Calu3 (cell line): ENCODE measurements around the gene CDHR5. TPM values are rescaled to one million over a fixed set of nuclear protein-coding genes. Genes with fewer than 3 reads are reported as not detected.

Source experiments
- BruUV-seq: library from RNA; stranded (reverse); fragments of 400-500 nt; replicated peaks from 2 replicates; lab custom pipeline; 2021; lab: Mats Ljungman, UMichigan
- CTCF ChIA-PET: fragments of 300-600 bp; sonication (Branson Sonifier 250); formaldehyde crosslinking; loops from one replicate; lab custom pipeline; 2022; ENCODE audit warnings: antibody characterized with exemption; lab: Charles Lee
- DNase-seq: peaks from one replicate; pipeline ENCODE4 v3.0.0; 2022
- H3K27ac Mint-ChIP-seq: one replicate; pipeline ENCODE4 v1.8.0; 2022; ENCODE audit warnings: mixed read lengths; ENCODE audit not compliant: unreplicated experiment
- H3K27me3 Mint-ChIP-seq: one replicate; pipeline ENCODE4 v1.8.0; 2022; ENCODE audit warnings: mixed read lengths; ENCODE audit not compliant: unreplicated experiment
- H3K36me3 Mint-ChIP-seq: one replicate; pipeline ENCODE4 v1.8.0; 2022; ENCODE audit warnings: mild to moderate bottlenecking, moderate library complexity, mixed read lengths; ENCODE audit not compliant: insufficient read depth, unreplicated experiment
- H3K4me1 Mint-ChIP-seq: one replicate; pipeline ENCODE4 v1.8.0; 2022; ENCODE audit warnings: mild to moderate bottlenecking, low read depth, mixed read lengths; ENCODE audit not compliant: unreplicated experiment
- H3K4me3 Mint-ChIP-seq: one replicate; pipeline ENCODE4 v1.8.0; 2022; ENCODE audit warnings: mild to moderate bottlenecking, low read depth, moderate library complexity, mixed read lengths; ENCODE audit not compliant: unreplicated experiment
- H3K9me3 Mint-ChIP-seq: one replicate; pipeline ENCODE4 v1.8.0; 2022; ENCODE audit warnings: low read depth, mixed read lengths; ENCODE audit not compliant: unreplicated experiment
- intact Hi-C: fragments of 100-400 bp; cut with micrococcal nuclease; formaldehyde crosslinking; loops from one replicate; pipeline ENCODE4 v1.10.0; 2022; ENCODE audit not compliant: unreplicated experiment
- total RNA-seq: library from RNA; stranded (reverse); gene quantifications from 2 replicates; pipeline ENCODE4 v1.2.3, GENCODE V29; 2022
- TF ChIP-seq, protein P1 (sequence below): fragments of 200-600 bp; IDR thresholded peaks from one replicate; pipeline ENCODE4 v1.8.0; 2022; ENCODE audit warnings: antibody characterized with exemption; ENCODE audit not compliant: unreplicated experiment

Gene CDHR5
- total RNA-seq, 1 experiment from 2014 or later: 5.0 TPM

DNA sequence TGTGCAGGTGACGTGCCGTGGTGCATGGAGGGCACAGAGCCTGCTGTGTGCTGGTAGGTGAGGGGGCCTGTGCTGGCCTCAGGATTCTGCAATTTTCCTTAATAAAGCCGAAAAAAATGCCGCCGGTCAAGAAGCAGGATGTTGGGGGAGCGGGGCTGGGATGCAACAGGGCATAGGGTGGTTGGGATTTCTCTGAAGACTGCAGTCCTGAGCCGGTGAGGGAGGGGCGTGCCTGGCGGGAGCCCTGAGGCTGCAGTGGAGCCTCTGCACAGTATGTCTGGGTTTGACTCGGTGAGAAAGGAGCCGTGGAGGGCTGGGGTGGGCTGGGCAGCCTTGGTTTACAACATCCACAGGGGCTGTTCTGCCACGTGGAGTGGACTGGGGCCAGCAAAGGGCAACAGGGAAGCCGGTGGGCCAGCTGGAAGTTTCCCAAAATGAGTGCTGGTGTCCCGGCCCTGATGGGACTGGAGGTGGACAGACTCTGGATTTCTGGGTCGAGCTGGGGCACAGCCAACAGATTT is 1.3 kb downstream of the CDHR5 start:
- Mint-ChIP-seq H3K4me1 (peaks cover 10% of the 10 kb centered on the region), H3K4me3 (no peak overlapping the region), H3K27ac (peak overlapping the region; percentile 13), H3K27me3 (no peaks in the 10 kb centered on the region), H3K9me3 (peaks cover 4% of the 10 kb centered on the region), H3K36me3 (peaks cover 41% of the 10 kb centered on the region)
- TF ChIP-seq, protein P1, sequence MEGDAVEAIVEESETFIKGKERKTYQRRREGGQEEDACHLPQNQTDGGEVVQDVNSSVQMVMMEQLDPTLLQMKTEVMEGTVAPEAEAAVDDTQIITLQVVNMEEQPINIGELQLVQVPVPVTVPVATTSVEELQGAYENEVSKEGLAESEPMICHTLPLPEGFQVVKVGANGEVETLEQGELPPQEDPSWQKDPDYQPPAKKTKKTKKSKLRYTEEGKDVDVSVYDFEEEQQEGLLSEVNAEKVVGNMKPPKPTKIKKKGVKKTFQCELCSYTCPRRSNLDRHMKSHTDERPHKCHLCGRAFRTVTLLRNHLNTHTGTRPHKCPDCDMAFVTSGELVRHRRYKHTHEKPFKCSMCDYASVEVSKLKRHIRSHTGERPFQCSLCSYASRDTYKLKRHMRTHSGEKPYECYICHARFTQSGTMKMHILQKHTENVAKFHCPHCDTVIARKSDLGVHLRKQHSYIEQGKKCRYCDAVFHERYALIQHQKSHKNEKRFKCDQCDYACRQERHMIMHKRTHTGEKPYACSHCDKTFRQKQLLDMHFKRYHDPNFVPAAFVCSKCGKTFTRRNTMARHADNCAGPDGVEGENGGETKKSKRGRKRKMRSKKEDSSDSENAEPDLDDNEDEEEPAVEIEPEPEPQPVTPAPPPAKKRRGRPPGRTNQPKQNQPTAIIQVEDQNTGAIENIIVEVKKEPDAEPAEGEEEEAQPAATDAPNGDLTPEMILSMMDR: no peak
- no TSS peak for BruUV-seq
- intact Hi-C loops: no loop called here
- CTCF ChIA-PET: no interaction called here
- DNase-seq: no peak

DNA sequence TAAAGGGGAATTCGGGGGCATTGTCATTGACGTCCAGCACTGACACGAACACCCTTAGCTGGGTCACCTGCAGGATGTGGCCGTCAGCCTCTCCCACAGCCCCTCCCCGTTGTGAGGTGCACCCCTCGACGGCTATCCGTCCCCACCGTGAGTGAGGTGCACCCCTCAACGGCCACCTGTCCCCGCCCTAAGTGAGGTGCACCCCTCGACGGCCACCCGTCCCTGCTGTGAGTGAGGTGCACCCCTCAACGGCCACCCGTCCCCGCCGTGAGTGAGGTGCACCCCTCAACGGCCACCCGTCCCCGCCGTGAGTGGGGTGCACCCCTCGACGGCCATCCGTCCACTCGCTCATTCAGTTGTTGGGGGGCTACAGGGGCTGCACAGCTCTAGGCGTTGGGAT is 2.9 kb downstream of the CDHR5 start:
- H3K9me3 Mint-ChIP-seq: no peaks in the 10 kb centered on the region
- peaks cover 53% of the 10 kb centered on the region for H3K36me3 Mint-ChIP-seq
- H3K27ac Mint-ChIP-seq: no peak overlapping the region
- TF ChIP-seq, protein P1: no peak
- H3K4me1 Mint-ChIP-seq: peaks cover 10% of the 10 kb centered on the region
- intact Hi-C loops: no loop called here
- CTCF ChIA-PET: no interaction called here
- no TSS peak for BruUV-seq
- no peaks in the 10 kb centered on the region for H3K27me3 Mint-ChIP-seq
- DNase-seq: no peak
- no peak overlapping the region for H3K4me3 Mint-ChIP-seq

DNA sequence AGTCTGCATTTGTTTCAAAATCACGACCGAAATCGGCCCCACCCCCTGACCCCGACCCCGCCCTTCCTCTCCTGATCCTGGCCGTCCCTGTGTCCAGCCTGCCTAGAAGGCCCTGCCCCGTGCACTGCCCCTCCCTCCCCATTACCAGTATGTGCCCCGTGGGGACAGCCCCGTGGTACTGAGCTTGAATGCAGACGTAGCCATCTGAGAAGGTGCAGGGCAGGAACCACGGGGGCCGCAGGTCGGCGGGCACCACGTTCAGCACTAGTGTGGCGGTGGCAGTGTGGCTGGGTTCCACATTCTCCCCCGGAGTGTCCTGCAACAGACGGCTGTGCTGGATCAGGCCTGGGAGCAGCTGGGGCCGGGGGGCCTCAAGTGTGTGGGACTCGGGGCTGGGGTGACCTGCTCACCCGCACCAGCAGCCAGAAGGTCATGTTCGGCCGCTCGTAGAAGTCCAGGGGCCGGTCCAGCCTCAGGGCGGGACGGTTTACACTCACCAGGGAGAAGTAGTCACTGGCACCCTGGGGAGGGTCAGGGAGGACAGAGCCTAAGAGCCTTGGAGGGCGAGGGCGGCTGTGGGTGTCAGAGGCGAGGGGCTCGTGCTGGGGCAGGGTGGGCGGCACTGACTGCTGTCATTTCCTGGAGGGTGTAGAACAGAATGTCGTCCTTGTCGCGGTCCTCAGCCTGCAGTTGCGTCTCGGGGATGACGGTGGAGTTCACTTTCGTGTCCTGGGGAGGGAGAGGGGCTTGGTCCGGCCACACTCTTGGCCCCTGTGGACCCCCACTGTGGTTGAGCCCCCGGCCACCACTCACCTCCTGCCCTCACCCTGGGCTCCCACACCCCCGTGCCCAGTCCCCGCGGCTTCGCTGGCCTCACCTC is 3.6 kb downstream of the CDHR5 start:
- CTCF ChIA-PET: no interaction called here
- no peak overlapping the region for H3K4me3 Mint-ChIP-seq
- no TSS peak for BruUV-seq
- peaks cover 56% of the 10 kb centered on the region for H3K36me3 Mint-ChIP-seq
- DNase-seq: no peak
- peaks cover 10% of the 10 kb centered on the region for H3K4me1 Mint-ChIP-seq
- TF ChIP-seq, protein P1: no peak
- no peaks in the 10 kb centered on the region for H3K27me3 Mint-ChIP-seq
- H3K9me3 Mint-ChIP-seq: no peaks in the 10 kb centered on the region
- intact Hi-C loops: no loop called here
- no peak overlapping the region for H3K27ac Mint-ChIP-seq

DNA sequence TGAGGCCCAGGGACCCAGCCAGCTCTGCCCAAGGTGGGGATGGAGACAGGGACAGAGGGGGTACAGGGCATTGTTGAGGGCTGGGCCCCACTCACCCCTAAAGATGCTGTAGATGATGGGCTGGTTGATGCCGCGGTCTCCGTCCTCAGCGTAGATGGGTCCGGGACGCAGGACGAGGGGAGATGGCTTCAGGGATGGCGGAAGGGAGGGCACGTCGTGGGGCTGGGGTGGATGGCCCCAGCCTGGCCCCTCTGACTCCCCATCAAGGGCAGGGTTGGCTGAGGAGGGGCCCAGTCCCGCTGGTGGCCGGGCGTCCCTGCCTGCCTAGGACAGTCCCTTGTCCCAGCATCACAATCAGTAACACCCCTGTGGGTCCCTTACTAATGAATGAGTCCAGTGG is 4.6 kb downstream of the CDHR5 start:
- no TSS peak for BruUV-seq

More for the DNA sequence above, 4.6 kb downstream of the CDHR5 start:
- no peak overlapping the region for H3K4me3 Mint-ChIP-seq
- no peak for DNase-seq
- H3K9me3 Mint-ChIP-seq: no peaks in the 10 kb centered on the region
- CTCF ChIA-PET: no interaction called here
- intact Hi-C loops: no loop called here
- H3K27me3 Mint-ChIP-seq: no peaks in the 10 kb centered on the region
- TF ChIP-seq, protein P1: no peak
- peaks cover 10% of the 10 kb centered on the region for H3K4me1 Mint-ChIP-seq
- H3K36me3 Mint-ChIP-seq: peaks cover 60% of the 10 kb centered on the region
- H3K27ac Mint-ChIP-seq: no peak overlapping the region
